HepG2 (cell line): ENCODE data around the gene COG4. TPM values are rescaled to one million over a fixed set of nuclear protein-coding genes. Genes with fewer than 3 reads are reported as not detected.
A peak's percentile ranks its signal among the peaks of the same experiment; 100 is the strongest.

Experiments used
- JUN ChIP-seq: sonication (generic); formaldehyde crosslinking; IDR thresholded peaks from 2 replicates; pipeline ENCODE4 v1.4.0; 2020; ENCODE audit warnings: mild to moderate bottlenecking, missing genetic modification reagents
- MNT ChIP-seq: fragments of 450-650 bp; IDR thresholded peaks from 2 replicates; pipeline ENCODE4 v1.6.1; 2016
- RFXAP ChIP-seq: sonication (generic); formaldehyde crosslinking; IDR thresholded peaks from 2 replicates; pipeline ENCODE4 v1.4.0; 2020; ENCODE audit warnings: missing genetic modification reagents, borderline replicate concordance
- YEATS4 ChIP-seq: sonication (generic); formaldehyde crosslinking; IDR thresholded peaks from 2 replicates; pipeline ENCODE4 v1.4.0; 2020; ENCODE audit warnings: missing genetic modification reagents, borderline replicate concordance
- ZNF260 ChIP-seq: sonication (generic); formaldehyde crosslinking; IDR thresholded peaks from 2 replicates; pipeline ENCODE4 v1.4.0; 2020; ENCODE audit warnings: missing genetic modification reagents, low read depth, mild to moderate bottlenecking, borderline replicate concordance
- ZNF569 ChIP-seq: sonication (generic); formaldehyde crosslinking; IDR thresholded peaks from 2 replicates; pipeline ENCODE4 v1.5.0; 2020; ENCODE audit warnings: mild to moderate bottlenecking, missing genetic modification reagents, moderate library complexity, borderline replicate concordance
- polyA plus RNA-seq, 8 experiments: library from polyadenylated mRNA; depleted of rRNA in 3 of 8; stranded (reverse) in 7 of 8; unstranded in 1 of 8; fragments of >200 nt; fragmentation: Illumina TruSeq in 4 of 8; extraction: Trizol in 4 of 8; gene quantifications; 2 replicates each; pipeline versions ENCODE4 v1.2.1 to v1.2.3, GENCODE V29; 2011 to 2016; ENCODE audit warnings: low read depth in 4 of 8, missing spikeins in 1 of 8, mixed read lengths in 1 of 8; ENCODE audit not compliant: insufficient read depth in 1 of 8
- total RNA-seq, 5 experiments: library from RNA; depleted of rRNA; stranded (reverse); fragments of >200 nt; fragmentation: Illumina TruSeq; extraction: Trizol; gene quantifications; 2 replicates each; pipeline ENCODE4 v1.2.3, GENCODE V29; 2016; ENCODE audit warnings: low read depth in 1 of 5
- TF ChIP-seq, protein P1 (sequence below): sonication (generic); formaldehyde crosslinking; IDR thresholded peaks from 2 replicates; pipeline ENCODE4 v1.5.0; 2020; ENCODE audit warnings: mild to moderate bottlenecking, missing genetic modification reagents, borderline replicate concordance
- TF ChIP-seq, protein P2 (sequence below): sonication (generic); formaldehyde crosslinking; IDR thresholded peaks from 2 replicates; pipeline ENCODE4 v1.5.0; 2020; ENCODE audit warnings: mild to moderate bottlenecking, missing genetic modification reagents, borderline replicate concordance

Gene COG4
- total and polyA plus RNA-seq, 2 of the 13 experiments (the other 11 are each of a cell fraction or from before 2014, with no cell fraction given): 51.1 to 73.8 TPM

DNA sequence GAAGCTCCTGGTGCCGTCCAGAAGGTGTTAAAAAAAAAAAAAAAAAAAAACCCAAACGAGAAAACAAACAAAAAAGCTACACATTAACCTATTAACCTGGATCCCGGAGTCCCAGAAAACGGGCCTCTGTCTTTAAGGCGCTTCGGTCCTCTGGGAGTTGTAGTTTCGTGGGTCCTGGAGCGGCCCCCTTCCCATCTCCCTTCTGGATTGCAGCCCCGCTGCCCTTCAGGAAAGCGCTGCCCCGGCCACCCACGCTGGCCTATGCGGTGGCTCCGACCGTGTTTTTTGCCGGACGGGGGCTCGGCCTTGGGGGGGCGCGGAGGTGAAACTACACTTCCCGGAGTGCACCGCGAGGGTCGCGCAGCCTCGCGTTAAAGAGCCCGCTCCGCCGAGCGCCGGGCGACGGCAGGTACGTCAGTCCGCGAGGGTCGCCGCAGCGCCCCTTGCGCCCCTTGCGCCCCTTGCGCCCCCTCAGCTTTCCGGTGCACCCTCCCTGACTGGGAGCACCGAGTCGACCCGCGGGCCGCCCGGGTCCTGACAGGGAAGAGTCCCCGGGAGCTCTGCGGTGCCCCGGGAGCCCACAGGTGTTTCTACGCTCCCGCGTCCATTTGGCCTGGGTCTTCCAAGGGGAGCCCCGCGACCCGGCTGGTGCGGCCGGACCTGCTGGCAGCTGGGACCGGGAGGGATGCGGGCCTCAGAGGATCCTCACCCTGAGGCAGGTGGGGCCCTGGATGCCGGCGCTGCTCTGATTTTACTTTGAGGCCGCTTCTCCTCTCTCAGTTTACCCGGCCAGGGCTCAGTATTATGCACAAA, 68.9 kb downstream of the COG4 start, which contains the start of gene FCSK (continued):
- TF ChIP-seq, protein P1, sequence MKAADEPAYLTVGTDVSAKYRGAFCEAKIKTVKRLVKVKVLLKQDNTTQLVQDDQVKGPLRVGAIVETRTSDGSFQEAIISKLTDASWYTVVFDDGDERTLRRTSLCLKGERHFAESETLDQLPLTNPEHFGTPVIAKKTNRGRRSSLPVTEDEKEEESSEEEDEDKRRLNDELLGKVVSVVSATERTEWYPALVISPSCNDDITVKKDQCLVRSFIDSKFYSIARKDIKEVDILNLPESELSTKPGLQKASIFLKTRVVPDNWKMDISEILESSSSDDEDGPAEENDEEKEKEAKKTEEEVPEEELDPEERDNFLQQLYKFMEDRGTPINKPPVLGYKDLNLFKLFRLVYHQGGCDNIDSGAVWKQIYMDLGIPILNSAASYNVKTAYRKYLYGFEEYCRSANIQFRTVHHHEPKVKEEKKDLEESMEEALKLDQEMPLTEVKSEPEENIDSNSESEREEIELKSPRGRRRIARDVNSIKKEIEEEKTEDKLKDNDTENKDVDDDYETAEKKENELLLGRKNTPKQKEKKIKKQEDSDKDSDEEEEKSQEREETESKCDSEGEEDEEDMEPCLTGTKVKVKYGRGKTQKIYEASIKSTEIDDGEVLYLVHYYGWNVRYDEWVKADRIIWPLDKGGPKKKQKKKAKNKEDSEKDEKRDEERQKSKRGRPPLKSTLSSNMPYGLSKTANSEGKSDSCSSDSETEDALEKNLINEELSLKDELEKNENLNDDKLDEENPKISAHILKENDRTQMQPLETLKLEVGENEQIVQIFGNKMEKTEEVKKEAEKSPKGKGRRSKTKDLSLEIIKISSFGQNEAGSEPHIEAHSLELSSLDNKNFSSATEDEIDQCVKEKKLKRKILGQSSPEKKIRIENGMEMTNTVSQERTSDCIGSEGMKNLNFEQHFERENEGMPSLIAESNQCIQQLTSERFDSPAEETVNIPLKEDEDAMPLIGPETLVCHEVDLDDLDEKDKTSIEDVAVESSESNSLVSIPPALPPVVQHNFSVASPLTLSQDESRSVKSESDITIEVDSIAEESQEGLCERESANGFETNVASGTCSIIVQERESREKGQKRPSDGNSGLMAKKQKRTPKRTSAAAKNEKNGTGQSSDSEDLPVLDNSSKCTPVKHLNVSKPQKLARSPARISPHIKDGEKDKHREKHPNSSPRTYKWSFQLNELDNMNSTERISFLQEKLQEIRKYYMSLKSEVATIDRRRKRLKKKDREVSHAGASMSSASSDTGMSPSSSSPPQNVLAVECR: peak; percentile 92; the same call in 1 of the 2 replicates
- TF ChIP-seq ZNF260 (CRISPR knock-in tag) (0 out of 2 replicates have a peak, but pooled peaks have one; percentile 81), RFXAP (CRISPR knock-in tag) (peak; percentile 87; the same call in 1 of the 2 replicates), ZNF569 (CRISPR knock-in tag) (0 out of 2 replicates have a peak, but pooled peaks have one; percentile 55), YEATS4 (CRISPR knock-in tag) (peak; percentile 98), JUN (CRISPR knock-in tag) (peak; percentile 22; the same call in 1 of the 2 replicates), MNT (no peak)
- TF ChIP-seq, protein P2, sequence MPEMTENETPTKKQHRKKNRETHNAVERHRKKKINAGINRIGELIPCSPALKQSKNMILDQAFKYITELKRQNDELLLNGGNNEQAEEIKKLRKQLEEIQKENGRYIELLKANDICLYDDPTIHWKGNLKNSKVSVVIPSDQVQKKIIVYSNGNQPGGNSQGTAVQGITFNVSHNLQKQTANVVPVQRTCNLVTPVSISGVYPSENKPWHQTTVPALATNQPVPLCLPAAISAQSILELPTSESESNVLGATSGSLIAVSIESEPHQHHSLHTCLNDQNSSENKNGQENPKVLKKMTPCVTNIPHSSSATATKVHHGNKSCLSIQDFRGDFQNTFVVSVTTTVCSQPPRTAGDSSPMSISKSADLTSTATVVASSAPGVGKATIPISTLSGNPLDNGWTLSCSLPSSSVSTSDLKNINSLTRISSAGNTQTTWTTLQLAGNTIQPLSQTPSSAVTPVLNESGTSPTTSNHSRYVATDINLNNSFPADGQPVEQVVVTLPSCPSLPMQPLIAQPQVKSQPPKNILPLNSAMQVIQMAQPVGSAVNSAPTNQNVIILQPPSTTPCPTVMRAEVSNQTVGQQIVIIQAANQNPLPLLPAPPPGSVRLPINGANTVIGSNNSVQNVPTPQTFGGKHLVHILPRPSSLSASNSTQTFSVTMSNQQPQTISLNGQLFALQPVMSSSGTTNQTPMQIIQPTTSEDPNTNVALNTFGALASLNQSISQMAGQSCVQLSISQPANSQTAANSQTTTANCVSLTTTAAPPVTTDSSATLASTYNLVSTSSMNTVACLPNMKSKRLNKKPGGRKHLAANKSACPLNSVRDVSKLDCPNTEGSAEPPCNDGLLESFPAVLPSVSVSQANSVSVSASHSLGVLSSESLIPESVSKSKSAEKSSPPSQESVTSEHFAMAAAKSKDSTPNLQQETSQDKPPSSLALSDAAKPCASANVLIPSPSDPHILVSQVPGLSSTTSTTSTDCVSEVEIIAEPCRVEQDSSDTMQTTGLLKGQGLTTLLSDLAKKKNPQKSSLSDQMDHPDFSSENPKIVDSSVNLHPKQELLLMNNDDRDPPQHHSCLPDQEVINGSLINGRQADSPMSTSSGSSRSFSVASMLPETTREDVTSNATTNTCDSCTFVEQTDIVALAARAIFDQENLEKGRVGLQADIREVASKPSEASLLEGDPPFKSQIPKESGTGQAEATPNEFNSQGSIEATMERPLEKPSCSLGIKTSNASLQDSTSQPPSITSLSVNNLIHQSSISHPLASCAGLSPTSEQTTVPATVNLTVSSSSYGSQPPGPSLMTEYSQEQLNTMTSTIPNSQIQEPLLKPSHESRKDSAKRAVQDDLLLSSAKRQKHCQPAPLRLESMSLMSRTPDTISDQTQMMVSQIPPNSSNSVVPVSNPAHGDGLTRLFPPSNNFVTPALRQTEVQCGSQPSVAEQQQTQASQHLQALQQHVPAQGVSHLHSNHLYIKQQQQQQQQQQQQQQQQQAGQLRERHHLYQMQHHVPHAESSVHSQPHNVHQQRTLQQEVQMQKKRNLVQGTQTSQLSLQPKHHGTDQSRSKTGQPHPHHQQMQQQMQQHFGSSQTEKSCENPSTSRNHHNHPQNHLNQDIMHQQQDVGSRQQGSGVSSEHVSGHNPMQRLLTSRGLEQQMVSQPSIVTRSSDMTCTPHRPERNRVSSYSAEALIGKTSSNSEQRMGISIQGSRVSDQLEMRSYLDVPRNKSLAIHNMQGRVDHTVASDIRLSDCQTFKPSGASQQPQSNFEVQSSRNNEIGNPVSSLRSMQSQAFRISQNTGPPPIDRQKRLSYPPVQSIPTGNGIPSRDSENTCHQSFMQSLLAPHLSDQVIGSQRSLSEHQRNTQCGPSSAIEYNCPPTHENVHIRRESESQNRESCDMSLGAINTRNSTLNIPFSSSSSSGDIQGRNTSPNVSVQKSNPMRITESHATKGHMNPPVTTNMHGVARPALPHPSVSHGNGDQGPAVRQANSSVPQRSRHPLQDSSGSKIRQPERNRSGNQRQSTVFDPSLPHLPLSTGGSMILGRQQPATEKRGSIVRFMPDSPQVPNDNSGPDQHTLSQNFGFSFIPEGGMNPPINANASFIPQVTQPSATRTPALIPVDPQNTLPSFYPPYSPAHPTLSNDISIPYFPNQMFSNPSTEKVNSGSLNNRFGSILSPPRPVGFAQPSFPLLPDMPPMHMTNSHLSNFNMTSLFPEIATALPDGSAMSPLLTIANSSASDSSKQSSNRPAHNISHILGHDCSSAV (CRISPR knock-in tag): no peak
